ENCODE data around the gene MAB21L2.

DNA sequence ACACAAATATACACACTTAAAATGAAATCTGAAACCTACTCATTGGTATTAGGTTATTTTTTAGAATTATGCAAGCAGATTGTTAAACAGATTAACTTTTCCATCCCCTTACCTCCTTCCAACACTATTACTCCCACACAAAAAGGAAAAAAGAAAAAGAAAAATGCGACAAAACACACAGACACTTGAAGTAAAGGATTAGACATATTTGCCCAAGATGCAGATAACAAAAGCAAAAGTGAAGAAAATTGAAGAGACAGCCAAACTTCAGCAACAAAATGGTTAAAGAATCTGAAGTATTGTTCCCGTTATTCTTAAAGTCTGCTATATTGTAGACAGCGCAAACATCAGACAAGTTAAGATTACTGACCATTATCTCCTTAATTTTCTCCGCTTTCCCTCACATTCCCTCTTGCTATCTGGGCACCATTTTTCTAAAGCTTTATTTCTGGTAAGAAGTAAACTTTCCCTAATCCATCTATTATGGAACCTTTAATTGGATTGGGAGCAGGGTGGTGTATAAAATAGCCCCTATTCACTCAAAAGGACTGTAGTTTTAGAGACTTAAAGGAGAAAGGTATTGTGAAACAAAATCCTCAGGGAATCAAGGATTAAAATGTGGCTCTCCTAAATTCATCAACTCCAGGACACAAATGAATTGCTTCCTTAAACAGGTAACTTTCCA lies 34.7 kb upstream of the MAB21L2 start:
- TF ChIP-seq YY1 (IDR thresholded peaks at IDR 0.05; ENCODE audit: low read depth, low read length) (no peak), CTCF (IDR thresholded peaks at IDR 0.05 in 2 of 3, conservative IDR thresholded peaks at IDR 0.05 in 1 of 3; ENCODE audit: control insufficient read depth in 2 of 3, extremely low read depth in 1 of 3, insufficient read depth in 1 of 3, low read depth in 3 of 3, low read length in 3 of 3) (no peak), SIX5 (IDR thresholded peaks at IDR 0.05; ENCODE audit: low read depth, low read length, severe bottlenecking) (no peak), POLR2AphosphoS5 (IDR thresholded peaks at IDR 0.05; ENCODE audit: low read length) (no peak), TAF1 (IDR thresholded peaks at IDR 0.05; ENCODE audit: borderline replicate concordance, low read depth, low read length) (no peak), GATAD2B (conservative IDR thresholded peaks at IDR 0.05; ENCODE audit: low read depth) (no peak), ZNF274 (IDR thresholded peaks at IDR 0.05; ENCODE audit: insufficient read depth, insufficient read length) (no peak), PBX3 (IDR thresholded peaks at IDR 0.05; ENCODE audit: insufficient replicate concordance, low read depth, low read length) (no peak), MYC (IDR thresholded peaks at IDR 0.05; ENCODE audit: insufficient read depth, insufficient read length, insufficient replicate concordance, low read length, severe bottlenecking) (no peak), CBX5 (IDR thresholded peaks at IDR 0.05; ENCODE audit: low read depth) (no peak), KDM1A (IDR thresholded peaks at IDR 0.05; ENCODE audit: borderline replicate concordance) (no peak), RELB (IDR thresholded peaks at IDR 0.05; ENCODE audit: low read depth) (no peak), WRNIP1 (IDR thresholded peaks at IDR 0.05; ENCODE audit: borderline replicate concordance, low read depth, low read length) (no peak)
- TF ChIP-seq, protein P1, sequence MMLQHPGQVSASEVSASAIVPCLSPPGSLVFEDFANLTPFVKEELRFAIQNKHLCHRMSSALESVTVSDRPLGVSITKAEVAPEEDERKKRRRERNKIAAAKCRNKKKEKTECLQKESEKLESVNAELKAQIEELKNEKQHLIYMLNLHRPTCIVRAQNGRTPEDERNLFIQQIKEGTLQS (IDR thresholded peaks at IDR 0.05; ENCODE audit: borderline replicate concordance, extremely low read depth, low read depth, low read length) = no peak

Data from GM12878 (cell line).